GM19328 (cell line): ENCODE measurements around the gene SERINC1.

Experiments
- ATAC-seq: cut with Tn5 transposase; IDR thresholded peaks from one replicate; pipeline ENCODE4 v1.9.1; 2021; ENCODE audit warnings: mild to moderate bottlenecking, moderate library complexity; ENCODE audit not compliant: unreplicated experiment

Gene SERINC1

GRCh38 chr6:122438975-122439374, 32.6 kb downstream of the SERINC1 start:
- ATAC-seq: no peak

DNA sequence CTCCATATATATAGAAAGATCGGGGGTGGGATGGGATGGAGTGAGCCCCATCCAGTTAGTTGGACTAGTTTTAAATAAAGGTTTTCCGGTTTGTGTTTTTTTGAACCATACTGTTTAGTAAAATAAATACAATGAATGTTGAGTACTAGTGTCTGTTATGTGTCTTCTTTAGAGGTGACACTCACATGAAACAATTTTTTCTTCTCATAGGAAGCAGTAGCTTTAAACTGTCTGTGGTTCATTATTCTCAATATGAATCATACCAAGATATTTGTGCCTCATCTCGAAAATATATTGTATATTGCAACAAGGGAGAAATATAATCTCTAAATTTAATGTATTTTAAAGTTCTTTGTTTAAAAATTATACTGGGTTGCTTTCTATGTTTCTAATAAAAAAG, 38.8 kb downstream of the SERINC1 start:
- ATAC-seq: no peak

- no peak for ATAC-seq
These were observed 39.8 kb downstream of the SERINC1 start for GRCh38 chr6:122431780-122432179.

DNA sequence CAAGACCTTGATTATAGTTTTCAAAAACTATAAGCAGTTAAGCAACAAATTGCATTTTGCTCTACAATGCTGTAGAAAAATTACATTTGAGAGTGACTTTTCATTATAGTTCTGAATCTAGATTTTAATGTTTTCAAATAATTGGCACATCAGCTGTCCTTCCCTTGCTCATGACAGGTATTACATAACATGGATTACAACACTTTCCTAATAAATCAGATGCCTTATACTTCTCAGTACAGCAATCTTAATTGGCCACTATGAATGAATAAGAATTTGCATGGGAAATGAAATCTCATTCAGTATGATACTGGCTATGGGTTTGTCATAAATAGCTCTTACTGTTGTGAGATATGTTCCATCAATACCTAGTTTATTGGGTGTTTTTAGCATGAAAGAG, 42.3 kb downstream of the SERINC1 start:
- no peak for ATAC-seq

GRCh38 chr6:122428781-122429180, 42.8 kb downstream of the SERINC1 start:
- no peak for ATAC-seq

GRCh38 chr6:122426597-122426996, 45.0 kb downstream of the SERINC1 start:
- no peak for ATAC-seq

DNA sequence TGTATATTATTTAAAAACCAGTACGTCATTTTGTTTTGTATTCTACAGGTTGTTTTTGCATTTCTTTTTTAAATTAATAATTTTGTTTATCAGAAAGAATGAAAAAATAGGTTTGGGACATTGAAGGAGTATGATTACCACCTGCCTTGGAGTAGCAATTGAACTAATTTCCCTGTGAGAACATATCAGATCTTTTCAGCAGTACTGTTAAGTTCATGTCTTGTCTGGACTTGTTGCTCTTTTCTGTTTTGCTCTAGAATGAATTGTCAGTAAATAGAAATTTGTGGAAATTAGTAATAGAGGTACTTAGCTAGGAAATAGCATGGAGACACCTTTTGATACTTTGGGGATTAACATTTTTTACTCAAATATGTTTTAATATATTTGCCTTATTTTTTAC, 47.9 kb downstream of the SERINC1 start:
- no peak for ATAC-seq

- peak; percentile 76 for ATAC-seq
These were observed 48.9 kb downstream of the SERINC1 start for GRCh38 chr6:122422614-122423267.

DNA sequence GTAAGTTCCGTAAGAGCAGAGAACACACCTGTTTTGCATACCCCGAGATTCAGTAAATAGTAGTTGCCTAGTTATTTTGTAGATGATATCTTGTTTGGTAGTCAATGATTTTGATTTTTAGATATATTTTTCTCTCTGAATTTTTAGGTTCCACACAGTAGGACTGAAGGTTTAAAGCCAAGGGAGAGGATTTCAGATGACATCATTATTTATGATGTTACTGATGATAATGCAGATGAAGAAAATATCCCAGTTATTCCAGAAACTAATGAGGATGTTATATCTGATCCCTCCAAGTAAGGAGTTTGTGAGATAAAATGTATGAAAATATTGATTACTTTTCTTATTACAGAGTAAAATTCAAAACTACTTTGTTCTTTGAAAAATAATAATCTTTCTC, 49.6 kb downstream of the SERINC1 start:
- no peak for ATAC-seq

DNA sequence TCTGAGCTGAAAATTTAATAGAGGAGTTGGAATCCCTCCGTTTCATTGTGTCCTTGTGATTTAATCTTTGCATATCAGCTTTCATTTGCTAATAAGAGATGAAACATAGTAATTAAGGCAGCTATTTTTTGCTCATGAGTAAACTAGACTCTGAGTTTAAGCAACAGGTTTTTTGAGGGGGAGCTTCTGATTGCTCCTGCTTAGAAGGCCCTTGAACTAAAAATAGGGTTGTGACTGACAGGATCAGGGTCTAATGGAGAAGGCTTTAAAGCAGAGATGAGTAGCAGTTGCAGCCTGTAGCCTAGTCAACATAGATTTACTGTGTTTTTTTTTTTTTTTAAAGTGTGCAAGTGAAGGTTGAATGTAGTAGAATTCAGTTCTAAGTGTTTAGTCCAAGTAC, 54.8 kb downstream of the SERINC1 start:
- ATAC-seq: no peak

DNA sequence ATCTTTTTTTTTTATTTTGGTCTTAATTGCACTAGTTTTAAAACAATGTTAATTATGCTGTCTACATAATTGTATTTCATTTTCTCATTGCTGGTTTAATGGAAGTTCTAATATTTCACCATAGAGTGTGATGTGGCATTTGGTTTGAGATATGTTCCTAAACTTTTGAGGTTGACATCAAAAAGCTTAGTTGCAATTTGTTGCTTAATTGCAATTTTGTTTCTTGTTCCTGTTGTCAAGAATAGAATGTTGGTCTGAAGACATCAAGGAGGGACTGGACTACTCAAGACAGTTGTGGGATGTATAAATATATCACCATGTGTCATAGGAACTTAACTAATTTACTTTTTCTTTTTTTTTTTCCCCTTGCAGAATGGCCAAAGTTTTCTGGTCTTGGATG, 59.6 kb downstream of the SERINC1 start:
- ATAC-seq: no peak

GRCh38 chr6:122408702-122409458, 62.7 kb downstream of the SERINC1 start:
- no peak for ATAC-seq

- ATAC-seq: no peak
These were observed 63.4 kb downstream of the SERINC1 start for GRCh38 chr6:122408240-122408639.

DNA sequence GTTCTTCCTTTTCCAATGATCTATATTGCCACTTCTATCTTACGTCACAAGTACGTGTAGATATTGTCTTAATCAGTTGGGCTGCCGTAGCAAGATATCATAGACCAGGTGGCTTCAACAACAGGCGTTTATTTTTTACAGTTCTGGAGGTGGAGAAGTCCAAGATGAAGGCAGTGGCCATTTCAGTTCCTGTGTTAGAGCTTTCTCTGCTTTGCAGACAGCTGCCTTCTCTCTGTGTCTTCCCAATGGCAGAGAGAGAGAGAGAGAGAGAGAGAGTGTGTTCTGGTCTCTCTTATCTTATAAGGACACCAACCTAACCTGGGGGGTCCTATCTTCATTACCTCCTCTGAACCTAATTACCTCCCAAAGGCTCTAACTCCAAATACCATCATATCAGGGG, 63.9 kb downstream of the SERINC1 start:
- ATAC-seq: no peak

DNA sequence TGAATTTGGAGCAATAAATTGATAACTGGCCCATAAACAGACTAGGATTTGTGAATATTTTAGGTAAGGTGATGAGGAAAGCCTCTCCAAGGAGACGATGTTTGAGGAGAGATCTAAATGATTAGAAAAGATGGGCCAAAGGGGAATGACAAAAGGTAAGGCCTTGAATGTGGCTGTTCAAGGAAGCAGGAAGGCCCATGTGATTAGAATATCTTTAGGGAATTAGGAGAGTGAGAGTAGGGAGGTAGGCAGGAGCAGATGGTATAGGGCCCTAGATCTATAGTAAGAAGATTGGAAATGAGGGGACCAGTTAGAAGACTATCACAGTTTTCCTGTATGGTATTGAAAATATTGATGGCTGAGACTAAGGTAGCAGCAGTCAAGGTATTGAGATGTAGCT, 65.4 kb downstream of the SERINC1 start:
- ATAC-seq: no peak

DNA sequence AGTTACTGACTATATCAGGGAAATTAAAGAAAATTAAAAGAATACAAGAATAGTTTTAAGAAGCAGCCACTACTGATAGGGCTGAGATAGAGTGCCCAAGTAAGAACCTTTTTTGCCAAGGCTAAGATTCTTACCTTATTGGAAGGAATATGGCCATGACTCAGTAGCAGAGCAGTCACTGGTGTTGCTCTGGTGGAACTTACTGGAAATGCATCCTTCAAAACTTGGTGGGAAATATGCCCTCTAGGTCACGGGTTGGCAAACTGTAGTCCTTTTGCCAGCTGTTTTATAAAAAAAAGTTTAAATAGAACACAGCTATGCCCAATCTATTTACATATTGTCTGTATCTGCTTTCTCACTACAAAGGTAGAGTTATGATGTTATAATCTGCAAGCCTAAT, 66.2 kb downstream of the SERINC1 start:
- ATAC-seq: no peak

GRCh38 chr6:122404444-122404843, 67.2 kb downstream of the SERINC1 start:
- ATAC-seq: no peak

- no peak for ATAC-seq
These were observed 70.5 kb downstream of the SERINC1 start for GRCh38 chr6:122401104-122401503.

GRCh38 chr6:122400462-122401089, 71.0 kb downstream of the SERINC1 start:
- ATAC-seq: no peak

- ATAC-seq: no peak
These were observed 71.5 kb downstream of the SERINC1 start for GRCh38 chr6:122400121-122400450.

GRCh38 chr6:122399348-122400120, 72.1 kb downstream of the SERINC1 start, which contains the start of gene HSF2:
Gene HSF2 (plus strand): TSS chr6:122399652. CDS start chr6:122399738, 86 bp downstream.
- peak; percentile 99 for ATAC-seq

GRCh38 chr6:122399055-122399347, 72.6 kb downstream of the SERINC1 start:
- no peak for ATAC-seq
